Liver (tissue), 3 donors: ENCODE results near the gene MAPK8IP3.

Experiments used
- CTCF ChIP-seq: fragments of 150-350 bp; IDR thresholded peaks from 2 replicates; pipeline ENCODE4 v1.5.1; 2017; ENCODE audit warnings: improper control_type of control experiment, low read depth, low read length; ENCODE audit not compliant: missing input control
- GABPA ChIP-seq, 2 donors: IDR thresholded peaks in 1 of 2; conservative IDR thresholded peaks in 1 of 2; 2 replicates each; pipeline ENCODE4 v1.6.1; 2016; ENCODE audit warnings: antibody characterized with exemption in 2 of 2, mild to moderate bottlenecking in 1 of 2, moderate library complexity in 1 of 2
- MAX ChIP-seq: IDR thresholded peaks from 2 replicates; pipeline ENCODE4 v1.6.1; 2016; ENCODE audit warnings: antibody characterized with exemption
- NR2F2 ChIP-seq: IDR thresholded peaks from 2 replicates; pipeline ENCODE4 v1.6.1; 2016; ENCODE audit warnings: antibody characterized with exemption
- RAD21 ChIP-seq, 2 donors: IDR thresholded peaks; 2 replicates each; pipeline ENCODE4 v1.6.1; 2016; ENCODE audit warnings: antibody characterized with exemption in 2 of 2, mild to moderate bottlenecking in 2 of 2
- TAF1 ChIP-seq: conservative IDR thresholded peaks from 2 replicates; pipeline ENCODE4 v1.6.1; 2016; ENCODE audit warnings: antibody characterized with exemption, mild to moderate bottlenecking
- YY1 ChIP-seq: IDR thresholded peaks from 2 replicates; pipeline ENCODE4 v1.6.1; 2016; ENCODE audit warnings: antibody characterized with exemption, mild to moderate bottlenecking
- TF ChIP-seq, protein P1 (sequence below): IDR thresholded peaks from 2 replicates; pipeline ENCODE4 v1.6.1; 2016; ENCODE audit warnings: antibody characterized with exemption, mild to moderate bottlenecking
- donor health status: healthy.
- donor health status: healthy.

- TF ChIP-seq TAF1, result no peak
- TF ChIP-seq YY1, result no peak
- no peak for TF ChIP-seq GABPA (IDR thresholded peaks at IDR 0.05 in 1 of 2, conservative IDR thresholded peaks at IDR 0.05 in 1 of 2)
- TF ChIP-seq NR2F2, result no peak
- no peak for TF ChIP-seq CTCF
- no peak for TF ChIP-seq MAX
- TF ChIP-seq, protein P1, sequence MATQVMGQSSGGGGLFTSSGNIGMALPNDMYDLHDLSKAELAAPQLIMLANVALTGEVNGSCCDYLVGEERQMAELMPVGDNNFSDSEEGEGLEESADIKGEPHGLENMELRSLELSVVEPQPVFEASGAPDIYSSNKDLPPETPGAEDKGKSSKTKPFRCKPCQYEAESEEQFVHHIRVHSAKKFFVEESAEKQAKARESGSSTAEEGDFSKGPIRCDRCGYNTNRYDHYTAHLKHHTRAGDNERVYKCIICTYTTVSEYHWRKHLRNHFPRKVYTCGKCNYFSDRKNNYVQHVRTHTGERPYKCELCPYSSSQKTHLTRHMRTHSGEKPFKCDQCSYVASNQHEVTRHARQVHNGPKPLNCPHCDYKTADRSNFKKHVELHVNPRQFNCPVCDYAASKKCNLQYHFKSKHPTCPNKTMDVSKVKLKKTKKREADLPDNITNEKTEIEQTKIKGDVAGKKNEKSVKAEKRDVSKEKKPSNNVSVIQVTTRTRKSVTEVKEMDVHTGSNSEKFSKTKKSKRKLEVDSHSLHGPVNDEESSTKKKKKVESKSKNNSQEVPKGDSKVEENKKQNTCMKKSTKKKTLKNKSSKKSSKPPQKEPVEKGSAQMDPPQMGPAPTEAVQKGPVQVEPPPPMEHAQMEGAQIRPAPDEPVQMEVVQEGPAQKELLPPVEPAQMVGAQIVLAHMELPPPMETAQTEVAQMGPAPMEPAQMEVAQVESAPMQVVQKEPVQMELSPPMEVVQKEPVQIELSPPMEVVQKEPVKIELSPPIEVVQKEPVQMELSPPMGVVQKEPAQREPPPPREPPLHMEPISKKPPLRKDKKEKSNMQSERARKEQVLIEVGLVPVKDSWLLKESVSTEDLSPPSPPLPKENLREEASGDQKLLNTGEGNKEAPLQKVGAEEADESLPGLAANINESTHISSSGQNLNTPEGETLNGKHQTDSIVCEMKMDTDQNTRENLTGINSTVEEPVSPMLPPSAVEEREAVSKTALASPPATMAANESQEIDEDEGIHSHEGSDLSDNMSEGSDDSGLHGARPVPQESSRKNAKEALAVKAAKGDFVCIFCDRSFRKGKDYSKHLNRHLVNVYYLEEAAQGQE, result no peak
- TF ChIP-seq RAD21 (IDR thresholded peaks at IDR 0.05), result no peak
Observed at GRCh38 chr16:1724491-1724890, 18.5 kb downstream of the MAPK8IP3 start.
